ENCODE data around the gene AMER2. TPM values are rescaled to one million over a fixed set of nuclear protein-coding genes. Genes with fewer than 3 reads are reported as not detected.

The AMER2 gene
- polyA plus RNA-seq, 1 of the 3 experiments (the other 2 are of a cell fraction): not detected

GRCh38 chr13:25218019-25218418, 45.9 kb upstream of the AMER2 start (continued):
- no peak for TF ChIP-seq CHD2 (IDR thresholded peaks at IDR 0.05; ENCODE audit: low read length, partially characterized antibody)
- TF ChIP-seq FOSL2 (IDR thresholded peaks at IDR 0.05; ENCODE audit: borderline replicate concordance, low read depth): no peak

GRCh38 chr13:25217023-25217885, 45.2 kb upstream of the AMER2 start:
- POLR2A ChIA-PET: no interaction called here
- Histone ChIP-seq H3K9ac (no peak overlapping the region), H3K79me2 (ENCODE audit: insufficient read depth) (no peaks in the 10 kb centered on the region), H3K4me2 (no peak overlapping the region), H3K4me1 (ENCODE audit: control insufficient read depth in 1 of 2, insufficient read depth in 2 of 2, low read depth in 1 of 2, low read length in 1 of 2) (no peaks in the 10 kb centered on the region), H3K27me3 (ENCODE audit: insufficient read depth) (peaks cover 23% of the 10 kb centered on the region; the same call in 1 of the 2 replicates), H3K36me3 (replicated peaks in 1 of 2; ENCODE audit: control insufficient read depth in 1 of 2, insufficient read depth in 2 of 2, low read length in 1 of 2) (no peaks in the 10 kb centered on the region), H3F3A (replicated peaks; ENCODE audit: insufficient read depth) (no peaks in the 10 kb centered on the region), H4K20me1 (ENCODE audit: insufficient read depth) (no peaks in the 10 kb centered on the region), H3K4me3 (ENCODE audit: low read depth in 2 of 2, low read length in 1 of 2) (no peak overlapping the region), H2AFZ (ENCODE audit: low read depth) (no peak overlapping the region), H3K9me2 (no peaks in the 10 kb centered on the region), H3K27ac (ENCODE audit: low read depth in 2 of 2, low read length in 1 of 2) (no peak overlapping the region), H3K9me3 (no peaks in the 10 kb centered on the region)
- WGBS (ENCODE audit: low lambda C conversion rate): 42% methylated on average over 10 of the region's 12 CpGs
- TF ChIP-seq USF1 (IDR thresholded peaks at IDR 0.05; ENCODE audit: borderline replicate concordance, low read depth) (no peak), PBX3 (IDR thresholded peaks at IDR 0.05) (0 out of 2 replicates have a peak, but pooled peaks have one; percentile 7)
- CTCF ChIA-PET: interaction anchor here (1.2 to 1.7 kb wide), 2 partner anchors 14 to 16 kb away, joined by 3 to 5 read pairs; no protein-coding TSS in a partner anchor
- no peak for DNase-seq

GRCh38 chr13:25215253-25215575, 43.1 kb upstream of the AMER2 start:
- H4K20me1 ChIP-seq (ENCODE audit: insufficient read depth): no peaks in the 10 kb centered on the region
- H3K9me2 ChIP-seq: no peaks in the 10 kb centered on the region
- H3K9me3 ChIP-seq: no peaks in the 10 kb centered on the region
- no peak overlapping the region for H2AFZ ChIP-seq (ENCODE audit: low read depth)
- peaks cover 15% of the 10 kb centered on the region; the same call in 1 of the 2 replicates for H3K27me3 ChIP-seq (ENCODE audit: insufficient read depth)
- CTCF ChIA-PET: no interaction called here
- H3K4me1 ChIP-seq (ENCODE audit: control insufficient read depth in 1 of 2, insufficient read depth in 2 of 2, low read depth in 1 of 2, low read length in 1 of 2): no peaks in the 10 kb centered on the region
- no peak for DNase-seq
- H3K79me2 ChIP-seq (ENCODE audit: insufficient read depth): no peaks in the 10 kb centered on the region
- H3K4me2 ChIP-seq: no peak overlapping the region
- WGBS (ENCODE audit: low lambda C conversion rate): 14% methylated on average over 3 of the region's 3 CpGs
- H3K36me3 ChIP-seq (replicated peaks in 1 of 2; ENCODE audit: control insufficient read depth in 1 of 2, insufficient read depth in 2 of 2, low read length in 1 of 2): no peaks in the 10 kb centered on the region
- H3K4me3 ChIP-seq (ENCODE audit: low read depth in 2 of 2, low read length in 1 of 2): no peak overlapping the region
- H3K27ac ChIP-seq (ENCODE audit: low read depth in 2 of 2, low read length in 1 of 2): no peak overlapping the region
- no peaks in the 10 kb centered on the region for H3F3A ChIP-seq (replicated peaks; ENCODE audit: insufficient read depth)
- no peak overlapping the region for H3K9ac ChIP-seq
- POLR2A ChIA-PET: no interaction called here
- TF ChIP-seq ELF1 (IDR thresholded peaks at IDR 0.05): no peak
- no peak for TF ChIP-seq SMC3 (IDR thresholded peaks at IDR 0.05; ENCODE audit: low read depth, low read length)
- no peak for TF ChIP-seq NFIC (IDR thresholded peaks at IDR 0.05; ENCODE audit: borderline replicate concordance)
- no peak for TF ChIP-seq RAD21 (IDR thresholded peaks at IDR 0.05; ENCODE audit: low read length)
- TF ChIP-seq FOXJ3 (CRISPR knock-in tag; IDR thresholded peaks at IDR 0.05): no peak
- TF ChIP-seq IRF3 (IDR thresholded peaks at IDR 0.05; ENCODE audit: low read depth, low read length): no peak
- TF ChIP-seq JUND (IDR thresholded peaks at IDR 0.05): no peak
- no peak for TF ChIP-seq RFX5 (IDR thresholded peaks at IDR 0.05; ENCODE audit: low read length)
- no peak for TF ChIP-seq EP300 (IDR thresholded peaks at IDR 0.05; ENCODE audit: borderline replicate concordance in 1 of 2, low read depth in 1 of 2, low read length in 1 of 2)
- TF ChIP-seq YY1 (IDR thresholded peaks at IDR 0.05; ENCODE audit: low read depth): no peak
- TF ChIP-seq USF2 (IDR thresholded peaks at IDR 0.05; ENCODE audit: borderline replicate concordance, low read depth, low read length): no peak
- TF ChIP-seq TEAD4 (IDR thresholded peaks at IDR 0.05; ENCODE audit: borderline replicate concordance, insufficient read depth): no peak
- no peak for TF ChIP-seq PBX3 (IDR thresholded peaks at IDR 0.05)
- no peak for TF ChIP-seq FOXM1 (IDR thresholded peaks at IDR 0.05; ENCODE audit: low read depth)
- TF ChIP-seq EZH2phosphoT487 (IDR thresholded peaks at IDR 0.05; ENCODE audit: borderline replicate concordance, low read depth): no peak
- TF ChIP-seq MXI1 (IDR thresholded peaks at IDR 0.05; ENCODE audit: low read depth, low read length): no peak
- no peak for TF ChIP-seq TAF1 (IDR thresholded peaks at IDR 0.05; ENCODE audit: borderline replicate concordance, low read depth, low read length)
- no peak for TF ChIP-seq FOSL2 (IDR thresholded peaks at IDR 0.05; ENCODE audit: borderline replicate concordance, low read depth)
